DND-41 (cell line): ENCODE results near the gene PCDHGA1.

Experiments used
- ATAC-seq: fragments of 200-7000 bp; cut with Tn5 transposase; 3 replicates; pipeline ENCODE4 v1.9.1; 2021; ENCODE audit warnings: low read depth; ENCODE audit not compliant: insufficient read depth
- DNase-seq: peaks from one replicate; pipeline ENCODE4 v3.0.0-alpha.2; 2020
- H2AFZ ChIP-seq: 2 replicates; pipeline ENCODE4 v1.6.0; 2012; ENCODE audit warnings: low read depth, low read length
- H3K27ac ChIP-seq: 2 replicates; pipeline ENCODE4 v1.5.1; 2012; ENCODE audit warnings: low read length, inconsistent platforms
- H3K27me3 ChIP-seq: fragments of 200-600 bp; sonication (generic); 2 replicates; pipeline ENCODE4 v1.6.0; 2012; ENCODE audit warnings: low read length, mild to moderate bottlenecking, inconsistent platforms; ENCODE audit not compliant: insufficient read depth, poor library complexity
- H3K36me3 ChIP-seq: 2 replicates; pipeline ENCODE4 v1.5.1; 2012; ENCODE audit warnings: low read length, inconsistent platforms; ENCODE audit not compliant: insufficient read depth
- H3K4me1 ChIP-seq: 2 replicates; pipeline ENCODE4 v1.5.1; 2012; ENCODE audit warnings: mild to moderate bottlenecking, low read length; ENCODE audit not compliant: insufficient read depth
- H3K4me2 ChIP-seq: 2 replicates; pipeline ENCODE4 v1.6.0; 2012; ENCODE audit warnings: mild to moderate bottlenecking, moderate library complexity, low read length, inconsistent platforms; ENCODE audit not compliant: insufficient read depth
- H3K4me3 ChIP-seq, 2 experiments: fragments of 200-600 bp in 1 of 2; shearing (Covaris generic) in 1 of 2; 2 replicates each; pipeline ENCODE4 v1.5.1; 2012 to 2016; ENCODE audit warnings: inconsistent platforms in 2 of 2, low read length in 2 of 2, mild to moderate bottlenecking in 2 of 2, low read depth in 1 of 2, moderate library complexity in 1 of 2
- H3K79me2 ChIP-seq: 2 replicates; pipeline ENCODE4 v1.6.0; 2012; ENCODE audit warnings: low read length, inconsistent platforms; ENCODE audit not compliant: insufficient read depth
- H3K9ac ChIP-seq: 2 replicates; pipeline ENCODE4 v1.6.0; 2012; ENCODE audit warnings: low read depth, mild to moderate bottlenecking, inconsistent platforms, low read length, moderate library complexity
- H3K9me3 ChIP-seq: 2 replicates; pipeline ENCODE4 v1.5.1; 2012; ENCODE audit warnings: low read length, moderate library complexity, mild to moderate bottlenecking, inconsistent platforms; ENCODE audit not compliant: insufficient read depth, severe bottlenecking
- H4K20me1 ChIP-seq: 2 replicates; pipeline ENCODE4 v1.6.0; 2012; ENCODE audit warnings: low read length; ENCODE audit not compliant: insufficient read depth
- EZH2 ChIP-seq: IDR thresholded peaks from 3 replicates; pipeline ENCODE4 v1.6.1; 2012; ENCODE audit warnings: borderline replicate concordance, low read depth, mild to moderate bottlenecking, moderate library complexity, low read length, inconsistent platforms; ENCODE audit not compliant: severe bottlenecking
- TF ChIP-seq, protein P1 (sequence below): IDR thresholded peaks from 2 replicates; pipeline ENCODE4 v1.5.1; 2012; ENCODE audit warnings: borderline replicate concordance, low read length, moderate library complexity, mild to moderate bottlenecking; ENCODE audit not compliant: poor library complexity, severe bottlenecking; ENCODE audit errors: extremely low read depth

PCDHGA1 gene

DNA sequence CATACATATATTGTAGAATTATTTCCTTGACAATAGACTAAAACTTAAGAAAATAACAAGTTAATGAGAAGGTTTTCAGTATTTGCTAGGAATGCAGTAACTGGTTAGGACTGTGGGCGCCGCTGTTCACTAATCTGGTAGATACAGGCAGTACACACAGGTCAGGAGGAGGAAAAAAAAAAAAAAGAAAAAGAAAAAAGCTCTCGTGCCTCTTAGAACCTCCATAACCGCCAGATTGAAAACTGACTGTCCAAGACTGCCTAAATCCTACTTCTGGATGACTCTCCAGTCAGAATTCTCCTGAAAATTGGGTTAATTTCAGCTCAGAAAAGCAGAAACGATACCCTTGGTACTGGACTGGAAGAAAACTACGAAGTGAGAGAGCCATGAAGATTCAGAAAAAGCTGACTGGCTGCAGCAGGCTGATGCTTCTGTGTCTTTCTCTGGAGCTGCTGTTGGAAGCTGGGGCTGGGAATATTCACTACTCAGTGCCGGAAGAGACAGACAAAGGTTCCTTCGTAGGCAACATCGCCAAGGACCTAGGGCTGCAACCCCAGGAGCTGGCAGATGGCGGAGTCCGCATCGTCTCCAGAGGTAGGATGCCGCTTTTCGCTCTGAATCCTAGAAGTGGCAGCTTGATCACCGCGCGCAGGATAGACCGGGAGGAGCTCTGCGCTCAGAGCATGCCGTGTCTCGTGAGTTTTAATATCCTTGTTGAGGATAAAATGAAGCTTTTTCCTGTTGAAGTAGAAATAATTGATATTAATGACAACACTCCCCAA is at the start of gene PCDHGA1:
TSS of gene PCDHGA1 (plus strand) at position 216 of the 782 bp plus-strand sequence.
- H3K27me3 ChIP-seq, result no peaks in the 10 kb centered on the region
- no peak within 1 kb of the TSS for H3K4me2 ChIP-seq
- DNase-seq (no peak), ATAC-seq (no peak)
- H2AFZ ChIP-seq, result no peak within 1 kb of the TSS
- no peaks in the 10 kb centered on the region for H3K36me3 ChIP-seq
- TF ChIP-seq, protein P1, sequence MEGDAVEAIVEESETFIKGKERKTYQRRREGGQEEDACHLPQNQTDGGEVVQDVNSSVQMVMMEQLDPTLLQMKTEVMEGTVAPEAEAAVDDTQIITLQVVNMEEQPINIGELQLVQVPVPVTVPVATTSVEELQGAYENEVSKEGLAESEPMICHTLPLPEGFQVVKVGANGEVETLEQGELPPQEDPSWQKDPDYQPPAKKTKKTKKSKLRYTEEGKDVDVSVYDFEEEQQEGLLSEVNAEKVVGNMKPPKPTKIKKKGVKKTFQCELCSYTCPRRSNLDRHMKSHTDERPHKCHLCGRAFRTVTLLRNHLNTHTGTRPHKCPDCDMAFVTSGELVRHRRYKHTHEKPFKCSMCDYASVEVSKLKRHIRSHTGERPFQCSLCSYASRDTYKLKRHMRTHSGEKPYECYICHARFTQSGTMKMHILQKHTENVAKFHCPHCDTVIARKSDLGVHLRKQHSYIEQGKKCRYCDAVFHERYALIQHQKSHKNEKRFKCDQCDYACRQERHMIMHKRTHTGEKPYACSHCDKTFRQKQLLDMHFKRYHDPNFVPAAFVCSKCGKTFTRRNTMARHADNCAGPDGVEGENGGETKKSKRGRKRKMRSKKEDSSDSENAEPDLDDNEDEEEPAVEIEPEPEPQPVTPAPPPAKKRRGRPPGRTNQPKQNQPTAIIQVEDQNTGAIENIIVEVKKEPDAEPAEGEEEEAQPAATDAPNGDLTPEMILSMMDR, result no peak
- no peak for TF ChIP-seq EZH2
- no peaks in the 10 kb centered on the region for H3K9me3 ChIP-seq
- H3K9ac ChIP-seq, result no peak within 1 kb of the TSS
- H4K20me1 ChIP-seq, result no peaks in the 10 kb centered on the region
- H3K4me3 ChIP-seq, result no peak within 1 kb of the TSS
- H3K27ac ChIP-seq, result no peak within 1 kb of the TSS
- no peaks in the 10 kb centered on the region for H3K4me1 ChIP-seq
- no peaks in the 10 kb centered on the region for H3K79me2 ChIP-seq

DNA sequence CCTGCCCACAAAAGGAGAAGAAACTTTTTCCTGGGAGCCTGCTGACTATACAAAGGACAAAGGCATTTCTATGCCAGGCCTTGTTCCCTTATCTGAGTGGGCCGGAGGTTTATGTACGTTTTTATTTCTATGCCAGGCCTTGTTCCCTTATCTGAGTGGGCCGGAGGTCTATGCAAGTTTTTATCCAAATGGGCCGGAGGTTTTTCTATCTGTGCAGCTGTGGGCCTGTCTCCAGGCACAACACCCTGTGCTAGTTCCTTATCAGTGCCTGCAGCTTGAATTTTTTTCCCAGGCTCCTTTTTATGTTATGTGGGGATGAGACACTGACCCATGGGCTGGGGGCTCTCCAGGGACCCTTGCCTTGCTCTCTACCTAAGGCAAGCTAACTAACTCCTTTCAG is 31.9 kb upstream of the PCDHGA1 start:
- Histone ChIP-seq H3K27ac (no peak overlapping the region), H3K9me3 (peaks cover 5% of the 10 kb centered on the region), H3K36me3 (no peaks in the 10 kb centered on the region), H3K4me1 (no peaks in the 10 kb centered on the region), H3K4me2 (no peak overlapping the region), H2AFZ (no peak overlapping the region), H3K9ac (no peak overlapping the region), H3K4me3 (no peak overlapping the region), H3K79me2 (no peaks in the 10 kb centered on the region), H4K20me1 (no peaks in the 10 kb centered on the region), H3K27me3 (no peaks in the 10 kb centered on the region)
- no peak for ATAC-seq
- no peak for DNase-seq
- no peak for TF ChIP-seq EZH2
- TF ChIP-seq, protein P1, result no peak

DNA sequence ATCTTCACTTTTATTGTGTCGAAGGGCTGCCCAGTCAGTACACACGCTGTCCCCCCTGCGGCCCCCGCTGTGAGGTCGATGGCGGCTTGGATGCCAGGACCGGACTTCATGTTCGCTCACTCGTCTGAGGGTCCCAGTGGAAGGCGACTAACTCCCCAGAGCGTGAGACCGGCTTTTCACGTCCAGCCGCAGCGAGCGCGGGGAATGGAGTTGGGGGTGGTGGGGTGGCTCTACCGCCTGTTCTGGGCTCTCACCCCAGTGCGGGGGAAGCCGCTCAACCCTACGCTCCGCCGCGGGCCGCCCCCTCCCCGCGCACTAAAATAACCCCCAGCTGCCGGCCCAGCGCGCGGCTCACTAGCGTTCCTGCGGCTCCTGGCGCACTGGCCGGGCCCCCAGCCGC is 26.6 kb upstream of the PCDHGA1 start, which contains the start of gene SLC25A2:
TSS of gene SLC25A2 (minus strand) at position 294 of the 400 bp plus-strand sequence. CDS start at position 110, 184 bp downstream.
- H3K4me3 ChIP-seq, result no peak within 1 kb of the TSS
- no peaks in the 10 kb centered on the region for H4K20me1 ChIP-seq
- no peaks in the 10 kb centered on the region for H3K36me3 ChIP-seq
- ATAC-seq (no peak), DNase-seq (no peak)
- H3K4me2 ChIP-seq, result no peak within 1 kb of the TSS
- no peak within 1 kb of the TSS for H3K27ac ChIP-seq
- no peaks in the 10 kb centered on the region for H3K79me2 ChIP-seq
- H3K4me1 ChIP-seq, result no peaks in the 10 kb centered on the region
- no peak within 1 kb of the TSS for H3K9ac ChIP-seq
- H3K9me3 ChIP-seq, result peaks cover 5% of the 10 kb centered on the region
- no peak within 1 kb of the TSS for H2AFZ ChIP-seq
- no peak for TF ChIP-seq EZH2
- TF ChIP-seq, protein P1, result no peak
- H3K27me3 ChIP-seq, result no peaks in the 10 kb centered on the region
